HG03565 (cell line): Measurements from ENCODE around the gene DNAL1.

ENCODE experiments used
- ATAC-seq: cut with Tn5 transposase; IDR thresholded peaks from one replicate; pipeline ENCODE4 v1.9.1; 2021; ENCODE audit warnings: mild to moderate bottlenecking, moderate library complexity; ENCODE audit not compliant: unreplicated experiment

Gene DNAL1

DNA sequence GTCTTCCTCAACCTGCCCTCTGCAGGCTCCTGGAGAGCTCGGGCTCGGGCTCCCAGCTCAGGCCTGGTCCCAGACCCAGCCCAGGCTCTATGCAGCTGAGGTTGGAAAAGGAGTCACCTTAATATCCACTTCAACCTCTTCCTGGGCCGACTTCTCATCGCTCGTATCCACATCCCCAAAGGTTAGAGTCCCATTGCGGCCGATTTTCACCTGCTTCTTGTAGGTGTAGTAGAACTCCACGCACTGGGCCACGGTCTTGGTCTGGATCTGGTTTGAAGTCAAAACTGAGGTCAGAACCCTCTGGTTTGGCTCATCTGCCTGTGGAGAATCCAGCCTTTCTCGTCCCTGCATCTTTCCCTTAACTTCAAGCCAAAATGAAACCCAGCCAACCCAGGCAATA is 77.8 kb downstream of the DNAL1 start:
- no peak for ATAC-seq

GRCh38 chr14:73723406-73723796 is 78.6 kb downstream of the DNAL1 start:
- no peak for ATAC-seq

GRCh38 chr14:73723797-73724661 is 79.2 kb downstream of the DNAL1 start:
- ATAC-seq, result no peak

DNA sequence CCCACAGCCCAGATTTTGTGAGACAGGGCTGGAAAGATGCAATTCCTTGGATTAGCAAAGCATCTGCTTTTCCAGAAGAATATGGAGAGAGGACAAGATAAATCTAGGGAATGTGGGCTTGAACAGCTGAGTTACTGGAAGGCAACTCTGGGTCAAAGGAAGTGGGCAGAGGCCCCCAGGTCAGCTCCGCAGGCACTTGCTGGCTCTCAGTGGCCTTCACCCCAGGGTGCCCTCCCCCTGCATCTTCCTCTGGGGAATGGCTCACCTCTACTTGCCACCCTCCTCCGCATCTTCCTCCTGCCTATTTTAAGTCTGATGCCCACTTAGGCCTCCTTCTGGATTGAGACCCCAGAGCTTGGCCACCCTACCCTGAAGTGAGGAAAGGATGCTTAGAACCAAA is 79.9 kb downstream of the DNAL1 start:
- no peak for ATAC-seq

- ATAC-seq, result no peak
Observed at GRCh38 chr14:73725116-73726024, 80.6 kb downstream of the DNAL1 start.

DNA sequence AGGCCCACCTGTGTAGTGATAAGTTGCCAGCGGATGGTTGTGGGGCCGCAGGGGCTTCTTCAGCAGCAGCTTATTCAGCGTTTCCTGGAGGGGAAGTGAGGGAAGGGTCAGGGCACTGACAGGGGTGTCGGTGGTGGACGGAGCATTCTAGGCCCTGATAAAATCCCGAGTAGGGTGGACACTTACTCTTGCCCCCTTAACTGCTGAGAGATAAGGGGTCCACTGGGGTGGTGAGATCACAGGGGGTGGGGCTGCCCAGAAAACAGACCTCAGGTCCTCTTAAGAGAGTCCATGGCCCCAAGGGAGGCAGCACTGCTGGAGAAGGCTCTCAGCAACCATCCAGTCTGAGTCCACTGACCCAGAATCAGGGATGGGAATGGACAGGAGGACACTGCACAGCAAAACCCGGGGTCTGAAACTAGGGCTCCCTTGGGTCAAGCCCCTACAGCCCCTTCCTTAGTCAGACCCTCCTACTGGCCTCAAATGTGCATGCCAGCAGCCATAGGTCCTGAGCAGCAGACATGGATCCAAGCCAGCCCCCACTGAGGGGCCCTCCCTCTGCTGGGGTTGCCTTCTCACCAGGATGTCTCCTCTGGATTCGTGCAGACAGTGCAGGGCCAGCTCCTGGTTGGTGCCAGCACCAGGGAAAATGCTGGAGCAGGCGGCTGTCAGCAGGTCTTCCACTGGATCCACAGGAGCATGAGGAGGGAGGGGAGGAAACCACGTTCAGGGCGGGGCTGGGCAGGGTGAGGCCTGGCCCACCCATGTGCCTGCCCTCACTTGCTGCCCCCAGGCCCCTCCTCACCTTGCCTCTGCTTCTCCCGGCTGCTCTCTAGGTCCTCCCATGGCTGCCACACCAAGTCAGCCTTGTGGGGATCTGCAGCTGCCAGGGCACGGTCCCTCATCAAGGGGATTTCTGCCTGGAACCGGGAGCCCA is 81.5 kb downstream of the DNAL1 start:
- no peak for ATAC-seq

- no peak for ATAC-seq
Observed at GRCh38 chr14:73727166-73727565, 82.4 kb downstream of the DNAL1 start.

DNA sequence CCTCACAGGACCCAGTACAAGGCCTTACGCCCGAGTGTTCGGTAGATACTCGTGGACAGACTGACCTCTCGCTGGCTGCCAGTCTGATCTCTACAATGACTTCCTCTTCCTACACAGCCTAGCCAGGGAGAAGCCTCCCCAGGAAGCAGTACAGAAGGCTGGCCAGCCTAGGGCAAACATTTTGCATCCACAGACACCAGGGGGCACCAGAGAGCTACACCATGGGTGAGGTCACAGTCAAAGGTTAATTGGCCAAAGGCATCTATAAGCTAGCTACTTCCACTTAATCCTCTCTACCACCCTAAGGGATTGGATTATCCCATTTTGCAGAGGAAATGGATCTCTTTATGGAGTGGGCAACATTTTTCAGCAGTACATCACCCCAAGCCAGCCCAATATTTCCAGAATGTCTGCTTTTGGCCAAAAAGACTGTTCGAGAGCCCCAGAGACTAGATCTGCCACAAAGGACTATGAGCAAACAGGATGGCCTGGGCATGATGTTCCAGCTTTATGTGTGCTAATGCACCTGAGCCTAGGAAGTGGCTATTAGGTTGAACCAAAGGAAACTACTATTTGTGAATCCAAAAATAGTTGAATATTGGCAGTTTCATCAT is 84.0 kb downstream of the DNAL1 start:
- no peak for ATAC-seq

- no peak for ATAC-seq
Observed at GRCh38 chr14:73729556-73730265, 84.9 kb downstream of the DNAL1 start.

DNA sequence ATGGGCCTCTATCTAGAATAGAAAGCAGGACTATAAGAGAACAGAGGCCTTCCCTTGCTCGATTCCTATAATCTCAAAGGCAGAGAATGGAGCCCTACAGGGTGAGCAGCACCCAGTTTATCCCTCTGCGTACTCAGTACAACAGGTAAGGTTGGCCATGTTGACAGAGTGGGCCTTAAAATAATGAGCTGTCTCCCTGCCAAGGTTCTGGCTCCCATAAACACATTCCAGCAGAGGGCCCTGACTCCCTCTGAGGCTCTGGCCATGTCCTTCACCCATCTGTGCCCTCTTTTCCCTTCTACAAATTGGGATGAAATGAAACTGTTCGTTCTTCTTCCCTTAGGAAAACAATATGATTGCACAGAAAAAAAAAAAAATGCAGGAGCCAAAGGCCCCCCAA is 86.3 kb downstream of the DNAL1 start:
- no peak for ATAC-seq

DNA sequence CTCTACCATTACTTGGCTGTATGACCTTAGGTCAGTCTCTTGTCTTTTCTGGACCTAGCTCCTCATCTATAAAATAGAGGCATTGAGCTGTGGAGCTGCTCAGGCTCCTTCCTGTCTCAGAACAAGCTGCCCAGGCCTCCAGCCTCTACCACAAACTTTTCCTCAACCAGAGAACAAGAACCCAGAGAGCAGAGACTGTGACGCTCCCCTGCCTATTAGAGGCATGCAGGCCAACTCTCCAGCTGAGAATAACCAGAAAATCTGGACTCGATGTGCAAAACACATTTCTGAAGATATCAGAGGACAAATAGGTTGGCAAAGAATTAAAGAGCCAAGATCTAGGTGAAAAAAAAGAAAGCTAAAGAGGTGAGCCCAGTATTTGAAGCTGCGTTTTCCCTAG is 87.2 kb downstream of the DNAL1 start:
- no peak for ATAC-seq

GRCh38 chr14:73736842-73737241 is 92.1 kb downstream of the DNAL1 start:
- ATAC-seq, result no peak

DNA sequence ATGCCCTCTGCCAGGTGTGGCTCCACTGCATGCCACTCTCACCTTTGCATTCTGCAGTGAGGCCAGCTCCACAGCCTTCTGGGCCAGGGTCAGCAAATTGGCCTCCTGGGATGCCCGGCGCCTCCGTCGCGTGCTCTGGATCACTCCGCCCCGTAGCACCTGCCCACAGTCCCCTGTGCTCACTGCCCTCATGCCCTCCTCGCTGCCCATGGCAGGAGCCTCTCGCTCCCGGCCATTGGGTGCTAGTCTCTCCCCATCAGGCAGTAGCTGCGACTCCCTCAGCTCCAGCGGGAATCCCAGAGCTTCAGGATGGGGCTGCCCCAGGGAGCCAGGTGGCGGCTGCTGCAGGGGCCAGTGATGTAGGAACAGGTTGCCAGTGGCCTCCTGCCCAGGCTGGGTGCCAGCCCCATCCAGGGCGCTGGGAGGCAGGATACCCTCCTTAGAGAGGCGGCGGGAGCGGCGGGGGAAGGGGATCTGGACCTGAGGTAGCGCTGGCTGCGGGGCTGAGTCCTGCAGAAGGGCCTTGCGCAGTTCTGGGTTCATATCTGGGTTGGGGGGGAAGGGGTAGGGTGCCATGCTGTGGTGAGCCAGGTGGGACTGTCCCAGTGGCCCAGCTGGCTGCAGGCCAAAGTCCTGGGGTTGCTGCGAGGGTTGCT is 93.9 kb downstream of the DNAL1 start:
- ATAC-seq, result no peak

DNA sequence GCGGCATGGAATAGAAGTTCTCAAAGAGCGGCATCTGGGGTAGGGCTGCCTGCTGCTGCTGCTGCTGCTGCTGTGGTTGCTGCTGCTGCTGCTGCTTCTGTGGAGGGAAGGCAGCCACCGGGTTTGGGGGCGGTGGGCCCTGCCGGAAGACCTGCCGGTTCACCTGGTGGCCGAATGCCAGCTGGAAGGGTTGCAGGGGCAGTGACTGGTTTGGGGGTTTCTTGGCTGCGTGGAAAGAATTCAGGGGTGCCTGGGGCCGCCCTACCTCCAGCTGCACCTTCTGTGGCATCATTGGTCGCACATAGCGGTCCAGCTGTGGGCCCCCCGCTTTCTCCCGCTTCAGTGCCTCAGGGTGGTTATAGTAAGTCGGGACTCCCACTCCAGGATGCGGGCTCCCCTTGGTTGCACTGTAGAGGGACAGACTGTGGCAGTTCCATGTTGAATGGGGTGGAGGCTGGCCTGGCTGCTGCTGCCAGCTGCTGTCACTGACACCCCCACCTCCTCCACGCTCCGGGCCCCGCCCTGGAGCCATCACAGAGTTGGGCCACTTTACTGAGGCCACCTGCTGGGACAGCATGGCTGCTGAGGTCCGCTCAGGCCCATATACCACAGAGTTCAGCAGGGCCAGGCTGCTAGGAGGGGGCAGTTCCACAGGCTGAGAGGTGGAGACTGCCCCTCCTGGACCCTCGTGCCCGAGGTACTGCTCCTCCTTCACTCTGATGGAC is 94.5 kb downstream of the DNAL1 start:
- no peak for ATAC-seq

- ATAC-seq, result no peak
Observed at GRCh38 chr14:73739899-73740617, 95.3 kb downstream of the DNAL1 start.

DNA sequence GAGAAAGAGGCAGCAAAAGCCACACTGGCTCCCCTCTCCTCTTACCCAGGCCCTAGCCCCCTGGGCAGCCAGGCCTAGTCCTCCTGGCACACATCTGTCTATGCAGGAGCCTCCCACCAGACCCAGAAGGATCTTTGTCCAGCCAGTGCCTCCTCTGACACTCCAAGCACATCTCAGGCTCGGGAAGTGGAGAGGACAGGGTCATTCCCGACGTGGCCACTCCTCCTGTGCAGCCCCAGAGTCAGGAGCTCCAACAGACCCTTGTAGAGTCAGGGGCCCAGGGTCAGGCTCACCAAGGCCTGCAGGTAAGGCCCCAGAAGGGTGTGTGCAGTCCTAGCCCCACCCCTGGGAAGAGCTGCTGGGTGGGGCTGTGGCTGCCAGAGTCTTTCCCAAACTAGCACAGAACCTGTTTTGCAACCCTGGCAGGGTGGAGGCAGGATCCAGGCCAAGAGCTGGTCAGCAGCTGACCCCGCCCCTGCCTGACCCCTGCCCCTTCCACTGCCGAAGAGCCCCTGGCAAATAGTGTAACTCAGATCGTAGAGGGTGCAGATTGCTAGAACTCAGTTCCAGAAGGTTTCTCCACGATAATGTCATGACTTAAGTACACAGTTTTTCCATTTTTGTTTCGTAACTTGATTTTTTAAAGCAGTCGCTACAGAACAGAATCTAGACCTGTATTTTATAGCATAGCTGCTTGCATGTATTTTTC is 96.0 kb downstream of the DNAL1 start:
- ATAC-seq, result no peak

DNA sequence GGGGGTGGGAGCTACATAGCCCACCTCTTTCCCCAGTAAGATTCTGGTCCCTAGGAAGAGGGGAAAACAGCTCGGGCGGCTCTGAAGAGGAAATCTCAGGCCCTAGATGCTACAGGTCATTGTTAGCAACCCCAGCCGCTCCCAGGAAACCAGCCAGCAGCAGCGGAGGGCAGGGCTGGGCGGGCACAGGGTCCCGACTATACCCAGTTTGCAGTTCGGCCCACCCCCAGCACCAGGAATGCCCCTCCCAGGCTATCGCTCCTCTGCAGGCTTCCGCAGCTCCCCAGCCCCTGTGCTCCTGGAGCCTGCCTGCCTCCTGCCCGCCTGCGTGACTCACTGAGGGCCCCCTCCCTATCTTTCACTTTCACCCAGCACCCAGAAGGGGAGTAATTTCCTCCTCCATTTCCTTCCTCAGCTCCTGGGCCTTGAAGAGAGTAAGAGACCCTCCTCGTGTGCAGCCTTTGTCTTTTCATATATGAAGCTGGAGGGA is 96.6 kb downstream of the DNAL1 start:
- ATAC-seq, result no peak
